Glomerular endothelial cell (primary cell): ENCODE results near the gene PLB1. TPM values are rescaled to one million over a fixed set of nuclear protein-coding genes. Genes with fewer than 3 reads are reported as not detected.
"Not testable (repeated sequence)": the region's sequence is repeated elsewhere in the genome, so short reads cannot be mapped to it uniquely, and the experiment has no call there.

Experiments
- DNase-seq: peaks from one replicate; pipeline ENCODE4 v3.0.0-alpha.2; 2011; ENCODE audit warnings: low read depth, low spot score; ENCODE audit errors: extremely low read depth
- total RNA-seq: library from RNA; depleted of rRNA; stranded (reverse); fragments of >200 nt; gene quantifications from 2 replicates; pipeline ENCODE4 v1.2.3, GENCODE V29; 2015

Gene PLB1
- total RNA-seq, 1 donor from 2014 or later = 0.53 TPM

DNA sequence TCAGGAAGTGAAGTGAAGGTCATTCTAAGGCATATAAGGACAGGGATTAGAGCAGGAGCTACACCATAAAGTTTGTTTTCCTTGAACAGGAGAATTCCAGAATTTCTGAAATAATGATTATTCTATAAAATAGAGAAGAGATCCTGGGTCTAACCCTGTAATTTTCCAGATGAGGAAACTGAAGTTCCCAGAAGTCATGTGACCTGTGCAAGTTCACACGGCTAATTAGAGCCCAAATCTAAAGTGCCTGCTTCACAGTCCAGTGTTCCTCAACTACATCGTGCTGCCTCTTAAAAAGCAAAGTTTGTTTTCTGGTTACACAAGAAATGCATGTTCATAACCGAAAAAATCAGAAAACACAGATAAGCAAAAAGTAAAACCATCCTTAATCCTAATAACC lies 34.9 kb downstream of the PLB1 start:
- DNase-seq = no peak

DNA sequence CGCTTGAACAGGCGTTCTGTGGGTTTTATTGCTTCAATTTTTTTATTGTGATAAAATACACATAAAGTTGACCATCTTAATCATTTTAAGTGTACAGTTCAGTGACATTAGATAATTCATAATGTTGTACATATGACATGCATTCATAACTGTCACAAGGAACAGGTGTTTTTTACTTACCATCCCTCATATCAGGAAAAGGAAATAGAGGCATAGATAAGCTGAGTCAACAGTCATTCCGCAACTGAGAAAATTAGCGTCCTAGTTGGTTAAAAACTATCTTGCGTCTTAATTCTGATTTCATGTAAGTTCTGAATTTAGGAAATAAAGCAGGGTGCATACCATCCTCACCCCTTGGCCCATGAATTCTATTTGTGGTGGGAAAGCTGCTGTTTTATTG lies 36.5 kb downstream of the PLB1 start:
- no peak for DNase-seq

DNA sequence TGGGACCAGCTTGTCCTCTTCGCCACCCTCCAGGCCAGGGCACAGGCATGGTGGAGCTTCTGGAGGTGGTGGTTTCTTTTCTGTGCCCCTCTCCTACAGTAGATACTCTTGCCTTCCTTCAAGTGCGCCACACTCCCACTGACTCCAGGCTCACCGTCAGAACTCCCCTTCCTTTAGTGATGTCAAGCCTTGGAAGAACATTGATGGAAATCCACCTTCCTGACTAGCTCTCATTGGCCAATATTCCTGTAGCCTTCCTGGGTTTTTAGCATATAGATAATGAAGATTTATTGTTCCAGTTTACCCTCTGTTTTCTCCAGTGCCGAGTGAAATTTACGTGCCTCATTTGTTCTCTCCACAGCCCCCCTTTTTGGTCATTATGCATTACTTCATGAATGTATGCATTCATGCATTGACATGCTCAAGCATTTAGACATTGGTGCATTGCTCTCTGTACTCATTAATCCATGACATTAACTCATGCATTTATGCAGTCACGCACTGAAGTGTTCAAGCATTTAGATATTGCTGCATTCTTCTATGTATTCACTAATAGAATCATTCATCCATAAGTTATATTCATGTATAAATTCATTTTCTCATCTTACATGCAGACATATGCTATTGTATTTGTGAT lies 37.3 kb downstream of the PLB1 start:
- DNase-seq = no peak

- no peak for DNase-seq
These were observed 39.0 kb downstream of the PLB1 start for GRCh38 chr2:28534817-28535216.

DNA sequence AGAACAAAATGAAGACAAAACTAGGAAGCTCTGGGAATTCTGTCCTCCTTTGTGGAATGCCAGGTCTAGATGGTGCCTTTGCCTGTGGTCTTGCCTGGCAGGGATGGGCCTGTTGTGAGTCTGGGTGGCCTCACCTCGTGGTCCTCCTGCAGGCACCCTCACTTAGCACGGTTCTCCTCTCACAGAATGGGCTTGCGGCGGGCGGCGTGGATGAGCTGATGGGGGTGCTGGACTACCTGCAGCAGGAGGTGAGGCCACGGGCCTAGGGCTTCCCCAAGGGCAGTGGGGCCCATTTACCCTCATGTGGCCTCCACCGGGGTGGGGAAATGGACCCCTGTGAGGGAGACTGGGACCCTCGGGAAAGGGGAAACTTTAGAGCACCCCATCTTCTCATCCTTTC lies 42.3 kb downstream of the PLB1 start:
- DNase-seq = no peak

GRCh38 chr2:28538652-28539051 lies 42.8 kb downstream of the PLB1 start:
- no peak for DNase-seq

GRCh38 chr2:28539118-28539541 lies 43.3 kb downstream of the PLB1 start:
- DNase-seq = no peak

DNA sequence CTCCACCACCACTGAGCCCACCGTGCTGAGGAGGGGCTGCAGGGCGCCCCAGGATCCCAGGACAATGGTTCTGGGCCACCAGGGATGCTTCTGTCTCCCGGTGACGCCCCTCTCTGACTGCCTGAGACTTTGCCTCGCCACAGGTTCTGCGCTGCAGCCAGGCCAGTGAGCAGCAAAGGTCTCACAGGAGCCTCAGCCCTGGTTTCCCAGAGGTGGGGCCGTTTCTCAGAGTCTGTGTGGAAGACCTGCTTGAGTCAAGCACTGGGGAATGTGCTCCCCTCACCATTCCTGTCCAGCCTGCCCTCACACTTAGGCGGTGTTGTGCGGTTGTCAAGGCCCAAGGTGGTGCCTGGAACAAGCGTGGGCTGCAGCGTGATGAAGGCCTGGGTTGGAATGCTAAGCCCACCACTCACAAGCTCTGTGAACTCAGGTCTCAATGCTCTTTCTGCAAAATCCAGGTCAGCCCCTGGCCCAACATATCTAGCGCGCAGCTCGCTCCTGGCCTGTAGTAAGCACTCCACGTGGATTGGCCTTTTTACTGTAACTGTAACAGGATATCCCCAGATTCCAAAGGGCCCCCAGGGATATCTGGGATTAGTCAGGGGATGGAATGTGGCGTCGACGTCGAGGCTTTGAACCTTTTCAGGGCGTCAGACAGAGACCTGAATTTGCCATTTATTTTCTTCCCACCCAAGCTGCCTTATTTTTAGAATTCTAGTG lies 47.6 kb downstream of the PLB1 start:
- no peak for DNase-seq

- no peak for DNase-seq
These were observed 48.1 kb downstream of the PLB1 start for GRCh38 chr2:28544036-28544346.

GRCh38 chr2:28544405-28544921 lies 48.6 kb downstream of the PLB1 start:
- no peak for DNase-seq

DNA sequence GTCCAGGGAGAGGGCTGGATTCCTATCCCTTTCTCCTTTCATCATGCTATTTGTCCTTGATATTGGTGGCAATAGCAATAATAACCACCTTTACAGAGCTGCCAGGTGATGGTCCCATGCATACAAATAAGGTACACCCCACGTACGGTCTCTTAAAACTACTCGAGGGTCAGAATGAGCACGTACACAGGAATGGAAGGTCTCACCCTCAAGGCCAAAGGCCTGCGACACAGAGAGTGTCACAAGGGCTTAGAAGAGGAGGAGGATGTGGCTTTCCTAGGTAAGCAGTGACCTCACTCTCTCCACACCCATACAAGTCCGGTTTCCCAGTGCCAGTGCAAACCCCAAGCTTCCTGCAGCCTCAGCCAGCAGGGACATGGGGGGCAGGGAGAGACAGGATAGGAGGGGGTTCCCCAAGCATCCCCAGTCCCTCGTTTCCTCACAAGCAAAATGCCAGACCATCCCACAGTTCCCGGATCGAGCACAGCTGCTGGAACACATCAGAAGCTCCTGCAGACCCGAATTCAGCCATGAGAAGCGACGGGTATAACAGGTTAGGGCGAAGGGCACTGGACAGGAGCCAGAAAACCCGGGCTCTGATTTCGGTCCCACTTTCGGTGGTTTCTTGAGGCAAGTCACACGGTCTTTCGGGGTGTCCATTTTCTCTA lies 49.2 kb downstream of the PLB1 start:
- no peak for DNase-seq

GRCh38 chr2:28545590-28546200 lies 49.8 kb downstream of the PLB1 start:
- DNase-seq = no peak

DNA sequence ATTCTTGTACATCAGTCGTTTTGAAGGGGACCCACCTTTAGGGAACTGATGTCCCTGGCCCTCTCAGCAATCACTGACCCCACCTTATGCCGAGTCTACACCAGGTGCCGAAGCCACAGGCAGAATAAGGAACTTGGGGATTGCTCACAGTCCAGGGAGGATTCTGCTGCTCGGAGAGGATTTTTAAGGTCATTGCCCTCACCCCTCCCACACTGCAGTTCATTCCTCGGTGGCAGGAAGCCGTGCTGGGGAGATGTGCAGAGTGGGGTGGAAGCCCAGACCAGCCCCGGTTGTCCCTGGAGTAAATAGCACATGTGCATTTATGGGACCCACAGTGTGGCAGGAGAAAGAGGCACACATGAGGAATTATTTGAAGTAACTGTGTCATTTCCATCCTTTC lies 50.4 kb downstream of the PLB1 start:
- DNase-seq = no peak

- DNase-seq = no peak
These were observed 51.5 kb downstream of the PLB1 start for GRCh38 chr2:28547223-28547860.

GRCh38 chr2:28547906-28548600 lies 52.2 kb downstream of the PLB1 start:
- no peak for DNase-seq

- DNase-seq = not testable (repeated sequence)
These were observed 54.5 kb downstream of the PLB1 start for GRCh38 chr2:28550345-28550744.

GRCh38 chr2:28552045-28552823 lies 56.4 kb downstream of the PLB1 start:
- no peak for DNase-seq

GRCh38 chr2:28556303-28556702 lies 60.4 kb downstream of the PLB1 start:
- DNase-seq = no peak

- DNase-seq = no peak
These were observed 61.7 kb downstream of the PLB1 start for GRCh38 chr2:28557389-28558131.
